ENCODE results near the gene CXCR3.
"Not testable (repeated sequence)": the region's sequence is repeated elsewhere in the genome, so short reads cannot be mapped to it uniquely, and the experiment has no call there.

- not testable (repeated sequence) for TF ChIP-seq CTCF (tag by site-specific recombination; IDR thresholded peaks at IDR 0.05); KLF9 (tag by site-specific recombination; IDR thresholded peaks at IDR 0.05; ENCODE audit: low read depth); ZNF558 (tag by site-specific recombination; IDR thresholded peaks at IDR 0.05); ZNF561 (tag by site-specific recombination; IDR thresholded peaks at IDR 0.05; ENCODE audit: borderline replicate concordance); ZNF416 (tag by site-specific recombination; IDR thresholded peaks at IDR 0.05); ZNF658 (tag by site-specific recombination; IDR thresholded peaks at IDR 0.05); ZFP69B (tag by site-specific recombination; IDR thresholded peaks at IDR 0.05); PRDM6 (tag by site-specific recombination; IDR thresholded peaks at IDR 0.05); ZNF76 (tag by site-specific recombination; IDR thresholded peaks at IDR 0.05; ENCODE audit: borderline replicate concordance, low read depth)
These were observed 6.6 kb downstream of the CXCR3 start for GRCh38 chrX:71611736-71612135.
